H1 (cell line): ENCODE measurements around the gene NR2E1. TPM values are rescaled to one million over a fixed set of nuclear protein-coding genes. Genes with fewer than 3 reads are reported as not detected.

Experiments used
- CTCF ChIA-PET: fragments of 300-600 bp; sonication (Branson Sonifier 250); formaldehyde crosslinking; loops from one replicate; lab custom pipeline; 2021; ENCODE audit not compliant: partially characterized antibody; lab: Charles Lee
- POLR2A ChIA-PET: fragments of 300-600 bp; sonication (Branson Sonifier 250); formaldehyde crosslinking; loops from one replicate; lab custom pipeline; 2021; ENCODE audit warnings: inconsistent platforms; ENCODE audit not compliant: partially characterized antibody; lab: Charles Lee
- DNase-seq, 2 experiments: peaks; one replicate each; pipeline versions ENCODE4 v3.0.0 to v3.0.0-alpha.2; 2010 to 2022; ENCODE audit warnings: low spot score in 2 of 2, low read depth in 1 of 2, mixed read lengths in 1 of 2
- FAIRE-seq: peaks from 2 replicates; lab custom pipeline; 2011; peaks lifted over from hg19 to GRCh38; lab: Jason Lieb, UNC
- H2AFZ ChIP-seq: 2 replicates; pipeline ENCODE4 v1.8.1; 2012; ENCODE audit warnings: low read length, inconsistent platforms
- H2AK5ac ChIP-seq: 2 replicates; pipeline ENCODE4 v1.6.1; 2013; ENCODE audit warnings: low read depth, low read length
- H2BK120ac ChIP-seq: replicated peaks from 2 replicates; pipeline ENCODE3; 2013; ENCODE audit warnings: low read depth, low read length, inconsistent platforms
- H2BK12ac ChIP-seq: 2 replicates; pipeline ENCODE4 v1.6.1; 2013; ENCODE audit warnings: low read depth, low read length
- H2BK15ac ChIP-seq: 2 replicates; pipeline ENCODE4 v1.6.1; 2013; ENCODE audit warnings: low read length
- H2BK20ac ChIP-seq: 2 replicates; pipeline ENCODE4 v1.6.1; 2013; ENCODE audit warnings: low read length
- H2BK5ac ChIP-seq: 2 replicates; pipeline ENCODE4 v1.6.1; 2013; ENCODE audit warnings: low read depth, low read length
- H3K14ac ChIP-seq: 2 replicates; pipeline ENCODE4 v1.6.1; 2013; ENCODE audit warnings: inconsistent platforms; ENCODE audit not compliant: insufficient read length
- H3K18ac ChIP-seq: 2 replicates; pipeline ENCODE4 v1.6.1; 2013; ENCODE audit warnings: low read length; ENCODE audit errors: extremely low read depth
- H3K23ac ChIP-seq: 2 replicates; pipeline ENCODE4 v1.6.1; 2013; ENCODE audit warnings: inconsistent platforms; ENCODE audit not compliant: insufficient read length
- H3K23me2 ChIP-seq: 2 replicates; pipeline ENCODE4 v1.6.1; 2013; ENCODE audit warnings: low read depth, low read length
- H3K27ac ChIP-seq: 2 replicates; pipeline ENCODE4 v1.6.1; 2011; ENCODE audit warnings: low read depth, low read length, inconsistent platforms
- H3K27me3 ChIP-seq, 4 experiments: replicated peaks in 1 of 4; 1 replicate in 1 of 4; 2 replicates in 3 of 4; pipeline versions ENCODE4 v1.6.1 to v1.8.1; 2011 to 2013; ENCODE audit warnings: low read length in 3 of 4, mild to moderate bottlenecking in 3 of 4, inconsistent platforms in 2 of 4, mixed read lengths in 2 of 4, moderate library complexity in 1 of 4; ENCODE audit not compliant: control insufficient read depth in 3 of 4, insufficient read depth in 3 of 4; ENCODE audit errors: extremely low read depth in 1 of 4
- H3K36me3 ChIP-seq, 4 experiments: 2 replicates each; pipeline versions ENCODE4 v1.6.1 to v1.8.1; 2011 to 2013; ENCODE audit warnings: mild to moderate bottlenecking in 4 of 4, low read length in 3 of 4, moderate library complexity in 2 of 4, control low read depth in 1 of 4, inconsistent platforms in 1 of 4; ENCODE audit not compliant: insufficient read depth in 4 of 4, control insufficient read depth in 2 of 4
- H3K4ac ChIP-seq: replicated peaks from 2 replicates; pipeline ENCODE3; 2013; ENCODE audit warnings: low read length, low read depth, mixed read lengths, inconsistent platforms; ENCODE audit not compliant: insufficient read length
- H3K4me1 ChIP-seq, 4 experiments: replicated peaks in 1 of 4; 1 replicate in 1 of 4; 2 replicates in 3 of 4; pipeline versions ENCODE4 v1.6.1 to v1.8.1; 2011 to 2013; ENCODE audit warnings: low read length in 3 of 4, inconsistent platforms in 2 of 4, mixed read lengths in 1 of 4; ENCODE audit not compliant: insufficient read depth in 4 of 4, control insufficient read depth in 3 of 4
- H3K4me2 ChIP-seq, 2 experiments: 2 replicates each; pipeline versions ENCODE4 v1.6.1 to v1.8.1; 2011 to 2013; ENCODE audit warnings: low read depth in 2 of 2, low read length in 2 of 2, control low read depth in 1 of 2, inconsistent platforms in 1 of 2, mild to moderate bottlenecking in 1 of 2; ENCODE audit not compliant: insufficient read depth in 1 of 2
- H3K4me3 ChIP-seq, 4 experiments: fragments of 200-600, 300-600 bp in 1 of 4; sonication (generic), shearing (Covaris generic), sonication (Bioruptor Twin) in 1 of 4; 2 replicates each; pipeline versions ENCODE4 v1.5.1 to v1.8.1; 2011 to 2016; ENCODE audit warnings: low read length in 4 of 4, low read depth in 3 of 4, control low read depth in 2 of 4, inconsistent platforms in 2 of 4, mild to moderate bottlenecking in 2 of 4, mixed read lengths in 1 of 4, moderate library complexity in 1 of 4; ENCODE audit not compliant: insufficient read depth in 2 of 4; ENCODE audit errors: extremely low read depth in 1 of 4
- H3K56ac ChIP-seq: replicated peaks from 2 replicates; pipeline ENCODE3; 2013; ENCODE audit warnings: low read depth, mild to moderate bottlenecking, mixed read lengths, low read length, inconsistent platforms; ENCODE audit not compliant: insufficient read length
- H3K79me1 ChIP-seq: 2 replicates; pipeline ENCODE4 v1.6.1; 2013; ENCODE audit warnings: low read depth, low read length, control low read depth
- H3K79me2 ChIP-seq, 2 experiments: 2 replicates each; pipeline versions ENCODE4 v1.6.1 to v1.8.1; 2012 to 2013; ENCODE audit warnings: low read length in 2 of 2, mild to moderate bottlenecking in 2 of 2, inconsistent platforms in 1 of 2; ENCODE audit not compliant: insufficient read depth in 2 of 2, control insufficient read depth in 1 of 2
- H3K9ac ChIP-seq, 4 experiments: replicated peaks in 1 of 4; 1 replicate in 1 of 4; 2 replicates in 3 of 4; pipeline versions ENCODE4 v1.6.1 to v1.8.1; 2011 to 2013; ENCODE audit warnings: low read depth in 3 of 4, low read length in 3 of 4, control low read depth in 2 of 4, mild to moderate bottlenecking in 2 of 4, moderate library complexity in 2 of 4, inconsistent platforms in 1 of 4; ENCODE audit errors: extremely low read depth in 1 of 4
- H3K9me3 ChIP-seq, 2 experiments: 2 replicates each; pipeline versions ENCODE4 v1.6.1 to v1.8.1; 2012 to 2013; ENCODE audit warnings: mild to moderate bottlenecking in 2 of 2, moderate library complexity in 2 of 2, control low read depth in 1 of 2, inconsistent platforms in 1 of 2, low read depth in 1 of 2, low read length in 1 of 2, mixed read lengths in 1 of 2; ENCODE audit not compliant: insufficient read depth in 2 of 2
- H4K20me1 ChIP-seq, 2 experiments: replicated peaks in 1 of 2; 2 replicates each; pipeline versions ENCODE3 to v1.8.1; 2011 to 2013; ENCODE audit warnings: inconsistent platforms in 2 of 2, low read length in 2 of 2, mild to moderate bottlenecking in 1 of 2; ENCODE audit not compliant: insufficient read depth in 2 of 2, control insufficient read depth in 1 of 2
- H4K5ac ChIP-seq: 2 replicates; pipeline ENCODE4 v1.6.1; 2013; ENCODE audit warnings: low read length, low read depth, mixed read lengths, inconsistent platforms; ENCODE audit not compliant: insufficient read length
- H4K8ac ChIP-seq: 2 replicates; pipeline ENCODE4 v1.8.0; 2013; ENCODE audit warnings: mild to moderate bottlenecking, moderate library complexity, low read length, inconsistent platforms; ENCODE audit not compliant: insufficient read depth; ENCODE audit errors: extremely low read depth
- H4K91ac ChIP-seq: replicated peaks from 2 replicates; pipeline ENCODE3; 2013; ENCODE audit warnings: low read length, mixed read lengths, inconsistent platforms; ENCODE audit not compliant: insufficient read length
- ASH2L ChIP-seq: fragments of 200-600, 300-600 bp; sonication (generic); IDR thresholded peaks from one replicate; pipeline ENCODE4 v1.7.1; 2017; ENCODE audit warnings: low read length
- GABPA ChIP-seq: IDR thresholded peaks from 2 replicates; pipeline ENCODE4 v1.6.1; 2011; ENCODE audit warnings: mild to moderate bottlenecking, low read length, moderate library complexity, borderline replicate concordance; ENCODE audit not compliant: insufficient read depth
- HDAC2 ChIP-seq, 2 experiments: fragments of 300-600 bp in 1 of 2; sonication (generic) in 1 of 2; IDR thresholded peaks; 2 replicates each; pipeline ENCODE4 v1.6.1; 2011 to 2012; ENCODE audit warnings: low read depth in 2 of 2, low read length in 2 of 2, mild to moderate bottlenecking in 2 of 2, moderate library complexity in 2 of 2, borderline replicate concordance in 1 of 2, inconsistent platforms in 1 of 2
- KDM1A ChIP-seq: fragments of 200-600, 300-600 bp; sonication (generic); IDR thresholded peaks from 2 replicates; pipeline ENCODE4 v1.7.1; 2016; ENCODE audit warnings: mild to moderate bottlenecking, low read length, borderline replicate concordance
- POU5F1 ChIP-seq: IDR thresholded peaks from 2 replicates; pipeline ENCODE4 v1.6.1; 2011; ENCODE audit warnings: low read depth, mild to moderate bottlenecking, low read length, moderate library complexity
- RNF2 ChIP-seq: fragments of 200-900, 300-1000 bp; sonication (generic); IDR thresholded peaks from 2 replicates; pipeline ENCODE4 v1.7.1; 2016; ENCODE audit warnings: borderline replicate concordance, low read depth, mild to moderate bottlenecking, antibody characterized with exemption, low read length; ENCODE audit not compliant: poor library complexity, severe bottlenecking; ENCODE audit errors: missing control alignments
- TCF12 ChIP-seq: IDR thresholded peaks from 2 replicates; pipeline ENCODE4 v1.6.1; 2011; ENCODE audit warnings: low read depth, mild to moderate bottlenecking, low read length
- YY1 ChIP-seq: IDR thresholded peaks from 2 replicates; pipeline ENCODE4 v1.6.1; 2011; ENCODE audit warnings: low read depth, mild to moderate bottlenecking, low read length
- WGBS, 2 experiments: shearing (Covaris generic) in 1 of 2; methylation state at CpG; one replicate each; pipeline versions ENCODE4 v1.1.6 to v1.1.7; 2013 to 2015; ENCODE audit warnings: low lambda C conversion rate in 2 of 2, mixed read lengths in 2 of 2, inconsistent platforms in 1 of 2, low coverage in 1 of 2, missing lambda C conversion rate in 1 of 2; ENCODE audit not compliant: insufficient replicate concordance in 2 of 2, insufficient coverage in 1 of 2, insufficient read length in 1 of 2; ENCODE audit errors: extremely low coverage in 1 of 2, missing lambda C conversion rate in 1 of 2; 5-methylcytosine and 5-hydroxymethylcytosine counted together
- polyA plus RNA-seq, 7 experiments: library from polyadenylated mRNA; depleted of rRNA in 3 of 7; stranded (reverse) in 5 of 7; unstranded in 2 of 7; fragments of >200 nt in 5 of 7; fragments of 200-250 nt in 2 of 7; gene quantifications; 1 replicate in 5 of 7; 2 replicates in 1 of 7; 4 replicates in 1 of 7; pipeline versions ENCODE4 v1.2.1 to v1.2.3, GENCODE V29; 2011 to 2013; ENCODE audit warnings: missing spikeins in 2 of 7, mixed read lengths in 2 of 7
- total RNA-seq: library from RNA; stranded (reverse); fragmentation: NEBNext Ultra II Directional; extraction: Animal tissue kit (Norgen Biotek cat#: 25700); gene quantifications from 2 replicates; pipeline ENCODE4 v1.2.1, GENCODE V29; 2021
- TF ChIP-seq, protein P1 (sequence below): IDR thresholded peaks from 2 replicates; pipeline ENCODE4 v1.6.1; 2011; ENCODE audit warnings: low read length, improper control_type of control experiment

The NR2E1 gene
- total and polyA plus RNA-seq, 2 of the 8 experiments (the other 6 are each of a cell fraction or from before 2014, with no cell fraction given), result not detected

- Histone ChIP-seq H3K36me3 (peaks cover 0 to 5% (median 0%) of the 10 kb centered on the region in 4 experiments; a peak in 1 of 8 replicates), H3K18ac (0 out of 2 replicates have a peak overlapping the region, but pooled peaks have one; percentile 38), H2AFZ (no peak overlapping the region; the same call in 1 of the 2 replicates), H2BK120ac (no peak overlapping the region), H3K9me3 (no peaks in the 10 kb centered on the region), H3K4ac (no peak overlapping the region), H3K79me2 (no peaks in the 10 kb centered on the region), H2BK12ac (peak overlapping the region; percentile 93; the same call in 1 of the 2 replicates), H3K27me3 (peaks cover 93 to 100% (median 99%) of the 10 kb centered on the region in 4 experiments), H3K23ac (no peak overlapping the region), H3K9ac (no peak overlapping the region), H4K5ac (no peak overlapping the region), H3K14ac (no peak overlapping the region), H3K56ac (no peak overlapping the region), H3K27ac (no peak overlapping the region), H3K4me3 (peak overlapping the region in 3 of 4 experiments; percentile 22 to 49 (median 34); a peak in 5 of 8 replicates), H2BK15ac (peak overlapping the region; percentile 46; the same call in 1 of the 2 replicates), H3K79me1 (no peaks in the 10 kb centered on the region), H2AK5ac (no peak overlapping the region), H4K8ac (0 out of 2 replicates have a peak overlapping the region, but pooled peaks have one; percentile 40), H3K4me2 (peak overlapping the region; percentile 76 to 83), H4K20me1 (peaks cover 25 to 38% of the 10 kb centered on the region in 2 experiments), H2BK20ac (peak overlapping the region; percentile 27; the same call in 1 of the 2 replicates), H3K4me1 (peaks cover 10 to 57% (median 39%) of the 10 kb centered on the region in 4 experiments), H4K91ac (no peak overlapping the region), H2BK5ac (no peak overlapping the region), H3K23me2 (peaks cover 7% of the 10 kb centered on the region; the same call in 1 of the 2 replicates)
- CTCF ChIA-PET, result interaction anchor here (0.9 to 10.8 kb wide), 11 partner anchors 8 to 356 kb away, joined by 3 to 85 read pairs (median 3); no protein-coding TSS in a partner anchor
- FAIRE-seq (peak; percentile 74), DNase-seq (peak in 1 of 2 experiments; percentile 76)
- 1% methylated on average over 32 of the region's 35 CpGs; no CpG with 5 or more reads in 1 of the 2 experiments for WGBS, 2 experiments
- POLR2A ChIA-PET, result interaction anchor here (1.0 to 4.4 kb wide), 4 partner anchors 11 to 48 kb away, joined by 3 to 19 read pairs (median 6); no protein-coding TSS in a partner anchor
- peak; percentile 53; the same call in 1 of the 2 replicates for TF ChIP-seq TCF12
- TF ChIP-seq RNF2, result peak; percentile 80
- TF ChIP-seq HDAC2 (IDR thresholded peaks at IDR 0.05; ENCODE audit: borderline replicate concordance in 1 of 2, low read depth in 2 of 2, low read length in 2 of 2), result 0 out of 4 replicates have a peak, but pooled peaks of 1 of the 2 experiments have one; percentile 20
- TF ChIP-seq YY1, result peak; percentile 47; the same call in 1 of the 2 replicates
- TF ChIP-seq, protein P1, sequence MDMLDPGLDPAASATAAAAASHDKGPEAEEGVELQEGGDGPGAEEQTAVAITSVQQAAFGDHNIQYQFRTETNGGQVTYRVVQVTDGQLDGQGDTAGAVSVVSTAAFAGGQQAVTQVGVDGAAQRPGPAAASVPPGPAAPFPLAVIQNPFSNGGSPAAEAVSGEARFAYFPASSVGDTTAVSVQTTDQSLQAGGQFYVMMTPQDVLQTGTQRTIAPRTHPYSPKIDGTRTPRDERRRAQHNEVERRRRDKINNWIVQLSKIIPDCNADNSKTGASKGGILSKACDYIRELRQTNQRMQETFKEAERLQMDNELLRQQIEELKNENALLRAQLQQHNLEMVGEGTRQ, result no peak
- peak; percentile 94 for TF ChIP-seq ASH2L
- peak; percentile 32; the same call in 1 of the 2 replicates for TF ChIP-seq KDM1A
- TF ChIP-seq GABPA, result no peak
- no peak for TF ChIP-seq POU5F1
Observed at GRCh38 chr6:108167449-108168089, 1.7 kb downstream of the NR2E1 start.
